ENCODE data around the gene NPDC1. TPM values are rescaled to one million over a fixed set of nuclear protein-coding genes. Genes with fewer than 3 reads are reported as not detected.

The NPDC1 gene
- total and polyA plus RNA-seq, 2 donors (not counting 1 experiment from before 2014, with no cell fraction given) = 9.0 to 15.7 TPM

DNA sequence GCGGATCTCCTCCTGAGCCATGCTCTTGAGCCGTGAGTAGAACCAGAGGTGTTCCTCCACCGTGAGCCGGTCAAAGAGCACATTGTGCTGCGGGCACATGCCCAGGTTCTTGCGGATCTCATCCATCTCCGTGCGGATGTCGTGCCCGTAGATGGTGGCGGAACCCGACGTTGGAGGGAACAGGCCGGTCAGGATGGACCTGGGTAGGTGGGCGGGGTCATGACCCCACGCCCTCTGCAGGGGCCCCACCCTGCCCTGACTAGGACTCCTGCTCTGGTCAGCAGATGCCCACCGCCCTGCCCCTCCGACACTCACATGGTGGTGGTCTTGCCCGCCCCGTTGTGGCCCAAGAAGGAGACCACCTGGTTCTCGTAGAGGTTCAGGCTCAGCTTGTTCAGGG is 30.0 kb downstream of the NPDC1 start:
- no peak for DNase-seq (ENCODE audit: low read depth in 2 of 2)
- Histone ChIP-seq H3K4me3 (replicated peaks in 1 of 4; ENCODE audit: control extremely low read depth in 1 of 4, insufficient read depth in 1 of 4, low read depth in 3 of 4, low read length in 4 of 4) (no peak overlapping the region), H3K27me3 (ENCODE audit: control insufficient read depth, insufficient read depth, low read length) (no peaks in the 10 kb centered on the region), H3K4me1 (ENCODE audit: control insufficient read depth, extremely low read depth, insufficient read depth, low read length) (no peaks in the 10 kb centered on the region), H3K36me3 (ENCODE audit: control insufficient read depth, insufficient read depth, low read length) (peaks cover 12% of the 10 kb centered on the region), H3K9ac (ENCODE audit: insufficient read depth, low read length) (no peak overlapping the region), H2AFZ (ENCODE audit: low read length) (no peak overlapping the region), H3K79me2 (ENCODE audit: control insufficient read depth, insufficient read depth, low read length) (no peaks in the 10 kb centered on the region), H3K27ac (ENCODE audit: insufficient read depth, low read length) (no peak overlapping the region), H3K4me2 (ENCODE audit: extremely low read depth, insufficient read depth, low read length) (no peak overlapping the region), H3K9me3 (ENCODE audit: control insufficient read depth, insufficient read depth, low read depth, low read length) (no peaks in the 10 kb centered on the region), H4K20me1 (ENCODE audit: control insufficient read depth, extremely low read depth, insufficient read depth, low read length) (no peaks in the 10 kb centered on the region)
- TF ChIP-seq, protein P1, sequence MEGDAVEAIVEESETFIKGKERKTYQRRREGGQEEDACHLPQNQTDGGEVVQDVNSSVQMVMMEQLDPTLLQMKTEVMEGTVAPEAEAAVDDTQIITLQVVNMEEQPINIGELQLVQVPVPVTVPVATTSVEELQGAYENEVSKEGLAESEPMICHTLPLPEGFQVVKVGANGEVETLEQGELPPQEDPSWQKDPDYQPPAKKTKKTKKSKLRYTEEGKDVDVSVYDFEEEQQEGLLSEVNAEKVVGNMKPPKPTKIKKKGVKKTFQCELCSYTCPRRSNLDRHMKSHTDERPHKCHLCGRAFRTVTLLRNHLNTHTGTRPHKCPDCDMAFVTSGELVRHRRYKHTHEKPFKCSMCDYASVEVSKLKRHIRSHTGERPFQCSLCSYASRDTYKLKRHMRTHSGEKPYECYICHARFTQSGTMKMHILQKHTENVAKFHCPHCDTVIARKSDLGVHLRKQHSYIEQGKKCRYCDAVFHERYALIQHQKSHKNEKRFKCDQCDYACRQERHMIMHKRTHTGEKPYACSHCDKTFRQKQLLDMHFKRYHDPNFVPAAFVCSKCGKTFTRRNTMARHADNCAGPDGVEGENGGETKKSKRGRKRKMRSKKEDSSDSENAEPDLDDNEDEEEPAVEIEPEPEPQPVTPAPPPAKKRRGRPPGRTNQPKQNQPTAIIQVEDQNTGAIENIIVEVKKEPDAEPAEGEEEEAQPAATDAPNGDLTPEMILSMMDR (conservative IDR thresholded peaks at IDR 0.05 in 1 of 2, IDR thresholded peaks at IDR 0.05 in 1 of 2; ENCODE audit: low read depth in 1 of 2, low read length in 2 of 2) = no peak
- no peak for TF ChIP-seq EZH2 (IDR thresholded peaks at IDR 0.05; ENCODE audit: low read length, missing control alignments)

DNA sequence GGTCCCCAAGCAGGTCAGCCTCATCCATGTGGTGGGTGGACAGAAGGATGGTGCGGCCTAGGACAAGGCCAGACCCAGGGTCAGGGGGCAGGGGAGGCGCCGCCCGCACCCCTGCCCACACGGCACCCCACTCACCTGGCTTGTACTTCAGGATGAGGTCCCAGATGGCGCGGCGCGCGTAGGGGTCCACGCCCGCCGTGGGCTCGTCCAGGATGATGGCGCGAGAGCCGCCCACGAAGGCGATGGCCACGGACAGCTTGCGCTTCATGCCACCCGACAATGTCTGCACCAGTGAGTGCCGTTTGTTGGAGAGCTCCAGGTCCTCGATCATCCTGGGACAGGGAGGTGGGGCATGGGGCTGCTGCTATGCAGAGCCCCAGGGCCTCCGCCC is 30.4 kb downstream of the NPDC1 start:
- DNase-seq (ENCODE audit: low read depth in 2 of 2) = no peak
- no peak for TF ChIP-seq EZH2 (IDR thresholded peaks at IDR 0.05; ENCODE audit: low read length, missing control alignments)
- TF ChIP-seq, protein P1 (conservative IDR thresholded peaks at IDR 0.05 in 1 of 2, IDR thresholded peaks at IDR 0.05 in 1 of 2; ENCODE audit: low read depth in 1 of 2, low read length in 2 of 2) = no peak
- H2AFZ ChIP-seq (ENCODE audit: low read length) = no peak overlapping the region
- H3K36me3 ChIP-seq (ENCODE audit: control insufficient read depth, insufficient read depth, low read length) = peaks cover 12% of the 10 kb centered on the region
- no peak overlapping the region for H3K27ac ChIP-seq (ENCODE audit: insufficient read depth, low read length)
- H3K9me3 ChIP-seq (ENCODE audit: control insufficient read depth, insufficient read depth, low read depth, low read length) = no peaks in the 10 kb centered on the region
- no peaks in the 10 kb centered on the region for H3K27me3 ChIP-seq (ENCODE audit: control insufficient read depth, insufficient read depth, low read length)
- H3K79me2 ChIP-seq (ENCODE audit: control insufficient read depth, insufficient read depth, low read length) = no peaks in the 10 kb centered on the region
- no peak overlapping the region for H3K4me3 ChIP-seq (replicated peaks in 1 of 4; ENCODE audit: control extremely low read depth in 1 of 4, insufficient read depth in 1 of 4, low read depth in 3 of 4, low read length in 4 of 4)
- H3K9ac ChIP-seq (ENCODE audit: insufficient read depth, low read length) = no peak overlapping the region
- no peak overlapping the region for H3K4me2 ChIP-seq (ENCODE audit: extremely low read depth, insufficient read depth, low read length)
- no peaks in the 10 kb centered on the region for H4K20me1 ChIP-seq (ENCODE audit: control insufficient read depth, extremely low read depth, insufficient read depth, low read length)
- H3K4me1 ChIP-seq (ENCODE audit: control insufficient read depth, extremely low read depth, insufficient read depth, low read length) = no peaks in the 10 kb centered on the region

DNA sequence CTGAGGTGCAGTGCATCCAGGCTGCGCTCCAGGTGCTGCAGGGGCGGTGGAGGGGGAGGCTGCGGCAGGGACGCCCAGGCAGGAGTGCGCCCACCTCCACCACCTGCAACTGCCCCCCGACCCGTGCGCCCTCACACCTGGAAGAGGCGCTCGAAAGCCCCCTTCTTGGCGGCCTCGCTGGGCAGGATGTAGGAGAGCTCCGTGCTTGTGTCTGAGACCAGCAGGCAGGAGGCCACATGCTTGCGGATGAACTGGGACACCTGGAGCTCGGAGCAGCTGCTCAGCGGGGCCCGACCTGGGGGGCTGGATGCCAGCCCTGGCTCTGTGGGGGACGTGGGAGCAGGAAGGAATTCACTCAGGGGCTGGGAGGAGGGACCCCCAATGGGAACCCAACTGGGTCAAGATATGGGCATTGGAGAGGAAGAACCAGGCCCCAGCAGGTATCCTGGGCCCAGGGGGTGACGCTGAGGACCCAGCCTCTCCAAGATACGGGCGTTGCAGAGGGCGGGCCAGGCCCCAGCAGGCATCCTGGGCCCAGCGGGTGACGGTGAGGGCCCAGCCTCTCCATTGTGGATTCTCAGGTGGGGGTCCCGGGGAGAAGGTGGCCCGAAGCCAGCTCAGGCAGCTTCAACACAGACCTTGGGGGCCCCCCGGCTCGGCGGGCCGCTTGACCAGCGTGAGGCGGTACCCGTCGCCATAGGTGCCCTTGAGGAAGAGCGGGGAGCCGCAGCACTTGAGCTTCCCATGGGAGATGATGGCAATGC is 31.0 kb downstream of the NPDC1 start:
- Histone ChIP-seq H3K4me2 (ENCODE audit: extremely low read depth, insufficient read depth, low read length) (no peak overlapping the region), H3K79me2 (ENCODE audit: control insufficient read depth, insufficient read depth, low read length) (no peaks in the 10 kb centered on the region), H2AFZ (ENCODE audit: low read length) (no peak overlapping the region), H3K4me3 (replicated peaks in 1 of 4; ENCODE audit: control extremely low read depth in 1 of 4, insufficient read depth in 1 of 4, low read depth in 3 of 4, low read length in 4 of 4) (no peak overlapping the region), H3K9me3 (ENCODE audit: control insufficient read depth, insufficient read depth, low read depth, low read length) (no peaks in the 10 kb centered on the region), H3K36me3 (ENCODE audit: control insufficient read depth, insufficient read depth, low read length) (peaks cover 12% of the 10 kb centered on the region), H3K4me1 (ENCODE audit: control insufficient read depth, extremely low read depth, insufficient read depth, low read length) (no peaks in the 10 kb centered on the region), H3K27ac (ENCODE audit: insufficient read depth, low read length) (no peak overlapping the region), H3K27me3 (ENCODE audit: control insufficient read depth, insufficient read depth, low read length) (no peaks in the 10 kb centered on the region), H4K20me1 (ENCODE audit: control insufficient read depth, extremely low read depth, insufficient read depth, low read length) (no peaks in the 10 kb centered on the region), H3K9ac (ENCODE audit: insufficient read depth, low read length) (no peak overlapping the region)
- DNase-seq (ENCODE audit: low read depth in 2 of 2) = no peak
- TF ChIP-seq EZH2 (IDR thresholded peaks at IDR 0.05; ENCODE audit: low read length, missing control alignments) = no peak
- TF ChIP-seq, protein P1 (conservative IDR thresholded peaks at IDR 0.05 in 1 of 2, IDR thresholded peaks at IDR 0.05 in 1 of 2; ENCODE audit: low read depth in 1 of 2, low read length in 2 of 2) = no peak
